ENCODE measurements around the gene DMAC2L.

- TF ChIP-seq POLR2A (IDR thresholded peaks at IDR 0.05), result no peak
- TF ChIP-seq CTCF (IDR thresholded peaks at IDR 0.05), result no peak
Measured at GRCh38 chr14:50373959-50374358, 61.8 kb downstream of the DMAC2L start.
